HCT116 (cell line): ENCODE data around the gene SKAP1. TPM values are rescaled to one million over a fixed set of nuclear protein-coding genes. Genes with fewer than 3 reads are reported as not detected.

Experiments
- ATAC-seq: fragments of 200-7000 bp; cut with Tn5 transposase; 2 replicates; pipeline ENCODE4 v1.9.1; 2020; ENCODE audit warnings: mild to moderate bottlenecking, moderate library complexity
- BruUV-seq: library from RNA; stranded (reverse); fragments of 400-500 nt; replicated peaks from 2 replicates; lab custom pipeline; 2021; lab: Mats Ljungman, UMichigan
- CTCF ChIA-PET: fragments of 300-600 bp; sonication (Branson Sonifier 250); formaldehyde crosslinking; loops from one replicate; lab custom pipeline; 2021; ENCODE audit warnings: antibody characterized with exemption; lab: Charles Lee
- POLR2A ChIA-PET: fragments of 300-600, 350-600 bp; sonication (Branson Sonifier 250); formaldehyde crosslinking; loops from one replicate; lab custom pipeline; 2021; ENCODE audit warnings: antibody characterized with exemption; lab: Charles Lee
- RAD21 ChIA-PET, 2 experiments: fragments of 300-600 bp; sonication (Branson Sonifier 250); formaldehyde crosslinking; loops; one replicate each; lab custom pipeline; 2023; ENCODE audit warnings: low total read pairs in 2 of 2; ENCODE audit not compliant: uncharacterized antibody in 2 of 2, unreplicated experiment in 2 of 2, low non-redundant PET in 1 of 2; lab: Charles Lee
- DNase-seq: peaks from one replicate; pipeline ENCODE4 v3.0.0-alpha.2; 2010; ENCODE audit warnings: low read depth, low spot score
- H2AFZ ChIP-seq: fragments of 200-600 bp; shearing (Covaris generic), sonication (generic); 2 replicates; pipeline ENCODE4 v1.6.1; 2017; ENCODE audit warnings: low read depth, mixed run types, mixed read lengths, antibody characterized with exemption, low read length; ENCODE audit not compliant: poor library complexity, severe bottlenecking
- H3K27ac ChIP-seq: 2 replicates; pipeline ENCODE4 v1.5.1; 2012; ENCODE audit warnings: low read depth, low read length
- H3K27me3 ChIP-seq: fragments of 200-600 bp; sonication (generic); 2 replicates; pipeline ENCODE4 v1.6.1; 2016; ENCODE audit warnings: mixed run types, low read length, mixed read lengths; ENCODE audit not compliant: insufficient read depth
- H3K36me3 ChIP-seq, 2 experiments: fragments of 200-500 bp in 1 of 2; fragments of 200-600 bp in 1 of 2; sonication (Bioruptor generic) in 1 of 2; sonication (generic) in 1 of 2; 2 replicates each; pipeline versions ENCODE4 v1.5.1 to v1.6.1; 2014 to 2016; ENCODE audit warnings: low read length in 2 of 2, inconsistent platforms in 1 of 2, mixed read lengths in 1 of 2, mixed run types in 1 of 2; ENCODE audit not compliant: insufficient read depth in 2 of 2, control insufficient read depth in 1 of 2
- H3K4me1 ChIP-seq, 2 experiments: fragments of 200-600 bp in 1 of 2; sonication (generic) in 1 of 2; 2 replicates each; pipeline versions ENCODE4 v1.5.1 to v1.6.1; 2012 to 2017; ENCODE audit warnings: low read length in 2 of 2, inconsistent platforms in 1 of 2, mild to moderate bottlenecking in 1 of 2, mixed read lengths in 1 of 2, mixed run types in 1 of 2, moderate library complexity in 1 of 2; ENCODE audit not compliant: insufficient read depth in 2 of 2, control insufficient read depth in 1 of 2
- H3K4me2 ChIP-seq: fragments of 200-600 bp; sonication (generic); 2 replicates; pipeline ENCODE4 v1.6.1; 2017; ENCODE audit warnings: mixed run types, low read length, mixed read lengths
- H3K4me3 ChIP-seq, 2 experiments: fragments of 200-600 bp in 1 of 2; sonication (generic) in 1 of 2; replicated peaks in 1 of 2; 2 replicates each; pipeline ENCODE4 v1.5.1; 2011 to 2016; ENCODE audit warnings: low read length in 2 of 2, control low read depth in 1 of 2, low read depth in 1 of 2, mild to moderate bottlenecking in 1 of 2, mixed read lengths in 1 of 2, mixed run types in 1 of 2
- H3K79me2 ChIP-seq: fragments of 200-600 bp; sonication (generic); 2 replicates; pipeline ENCODE4 v1.6.1; 2017; ENCODE audit warnings: mild to moderate bottlenecking, mixed run types, low read length, moderate library complexity, mixed read lengths; ENCODE audit not compliant: insufficient read depth
- H3K9ac ChIP-seq: fragments of 200-600 bp; sonication (generic); 2 replicates; pipeline ENCODE4 v1.6.1; 2016; ENCODE audit warnings: low read length, mixed read lengths
- H3K9me2 ChIP-seq: fragments of 200-600 bp; sonication (generic), shearing (Covaris generic); 2 replicates; pipeline ENCODE4 v1.6.1; 2017; ENCODE audit warnings: mixed run types, mild to moderate bottlenecking, moderate library complexity; ENCODE audit not compliant: insufficient read depth
- H3K9me3 ChIP-seq, 2 experiments: fragments of 200-500 bp in 1 of 2; fragments of 200-600 bp in 1 of 2; sonication (Bioruptor generic) in 1 of 2; sonication (generic) in 1 of 2; 2 replicates each; pipeline ENCODE4 v1.6.1; 2014 to 2017; ENCODE audit warnings: low read length in 2 of 2, mixed read lengths in 2 of 2, inconsistent platforms in 1 of 2, low read depth in 1 of 2, mild to moderate bottlenecking in 1 of 2, mixed run types in 1 of 2, moderate library complexity in 1 of 2; ENCODE audit not compliant: control insufficient read depth in 1 of 2, insufficient read depth in 1 of 2
- H4K20me1 ChIP-seq: fragments of 200-600 bp; sonication (generic), shearing (Covaris generic); 2 replicates; pipeline ENCODE4 v1.6.1; 2017; ENCODE audit warnings: mixed run types, mild to moderate bottlenecking, moderate library complexity; ENCODE audit not compliant: insufficient read depth
- ATF3 ChIP-seq: IDR thresholded peaks from 2 replicates; pipeline ENCODE4 v1.6.1; 2012
- CEBPB ChIP-seq: IDR thresholded peaks from 2 replicates; pipeline ENCODE4 v1.6.1; 2012; ENCODE audit warnings: low read depth
- EGR1 ChIP-seq: IDR thresholded peaks from 2 replicates; pipeline ENCODE4 v1.6.1; 2012; ENCODE audit warnings: low read depth
- ELF1 ChIP-seq: IDR thresholded peaks from 2 replicates; pipeline ENCODE4 v1.6.1; 2012; ENCODE audit warnings: low read depth, borderline replicate concordance
- EZH2phosphoT487 ChIP-seq: fragments of 200-600 bp; IDR thresholded peaks from 2 replicates; pipeline ENCODE4 v1.6.1; 2018; ENCODE audit warnings: antibody characterized with exemption, borderline replicate concordance
- FOSL1 ChIP-seq: IDR thresholded peaks from 2 replicates; pipeline ENCODE4 v1.6.1; 2012; ENCODE audit warnings: low read depth
- POLR2A ChIP-seq: IDR thresholded peaks from 2 replicates; pipeline ENCODE4 v1.7.0; 2011; ENCODE audit warnings: borderline replicate concordance; ENCODE audit not compliant: insufficient read depth, insufficient read length; ENCODE audit errors: extremely low read depth
- REST ChIP-seq: IDR thresholded peaks from 2 replicates; pipeline ENCODE4 v1.6.1; 2012; ENCODE audit warnings: low read depth
- SRF ChIP-seq: IDR thresholded peaks from 2 replicates; pipeline ENCODE4 v1.6.1; 2012; ENCODE audit warnings: low read depth
- YY1 ChIP-seq: IDR thresholded peaks from 2 replicates; pipeline ENCODE4 v1.6.1; 2011; ENCODE audit warnings: low read length, low read depth, moderate library complexity, mild to moderate bottlenecking; ENCODE audit not compliant: insufficient replicate concordance; ENCODE audit errors: extremely low read depth
- intact Hi-C: fragments of 100-400 bp; cut with micrococcal nuclease; formaldehyde crosslinking; loops from 2 replicates; pipeline ENCODE4 v1.10.0; 2022
- total RNA-seq: library from RNA; stranded (reverse); gene quantifications from one replicate; pipeline ENCODE4 v1.2.1, GENCODE V29; 2021; ENCODE audit not compliant: unreplicated experiment
- TF ChIP-seq, protein P1 (sequence below): IDR thresholded peaks from 2 replicates; pipeline ENCODE4 v1.6.1; 2012

SKAP1 gene
- total RNA-seq, 1 experiment from 2014 or later, result 12.4 TPM

GRCh38 chr17:48148029-48148770 is 281.8 kb downstream of the SKAP1 start:
- no peaks in the 10 kb centered on the region for H3K9me2 ChIP-seq
- H3K4me1 ChIP-seq, result no peaks in the 10 kb centered on the region
- H2AFZ ChIP-seq, result no peak overlapping the region
- H3K4me2 ChIP-seq, result no peak overlapping the region
- H3K4me3 ChIP-seq, result no peak overlapping the region
- no TSS peak for BruUV-seq
- H3K27ac ChIP-seq, result no peak overlapping the region
- peaks cover 25% of the 10 kb centered on the region; the same call in 1 of the 2 replicates for H3K27me3 ChIP-seq
- ChIA-PET RAD21 (no interaction called here), POLR2A (no interaction called here), CTCF (interaction anchor here (1.2 to 1.7 kb wide), 3 partner anchors 17 to 465 kb away, joined by 3 to 6 read pairs (median 3); no protein-coding TSS in a partner anchor)
- H3K9me3 ChIP-seq, result no peaks in the 10 kb centered on the region
- intact Hi-C loops, result no loop called here
- no peaks in the 10 kb centered on the region for H3K79me2 ChIP-seq
- H4K20me1 ChIP-seq, result no peaks in the 10 kb centered on the region
- DNase-seq (no peak), ATAC-seq (no peak)
- TF ChIP-seq ATF3 (no peak), ELF1 (no peak), YY1 (no peak)
- TF ChIP-seq, all 23 proteins: peak for 0
- Histone ChIP-seq H3K36me3 (no peaks in the 10 kb centered on the region), H3K9ac (no peak overlapping the region)

- RAD21 ChIA-PET, result no interaction called here
- POLR2A ChIA-PET, result no interaction called here
- H3K9ac ChIP-seq, result no peak overlapping the region
- H3K79me2 ChIP-seq, result no peaks in the 10 kb centered on the region
- no peak overlapping the region for H3K4me3 ChIP-seq
- no peak for ATAC-seq
- BruUV-seq, result no TSS peak
- no peak overlapping the region for H3K27ac ChIP-seq
- no peaks in the 10 kb centered on the region for H3K36me3 ChIP-seq
- DNase-seq, result no peak
- H3K9me3 ChIP-seq, result no peaks in the 10 kb centered on the region
- intact Hi-C loops, result no loop called here
- H3K9me2 ChIP-seq, result no peaks in the 10 kb centered on the region
- H4K20me1 ChIP-seq, result no peaks in the 10 kb centered on the region
- H2AFZ ChIP-seq, result no peak overlapping the region
- CTCF ChIA-PET, result no interaction called here
- H3K27me3 ChIP-seq, result 0 out of 2 replicates have a peak, but pooled peaks cover 10% of the 10 kb centered on the region
- H3K4me1 ChIP-seq, result no peaks in the 10 kb centered on the region
- no peak overlapping the region for H3K4me2 ChIP-seq
- TF ChIP-seq EGR1 (no peak), FOSL1 (no peak), CEBPB (no peak), YY1 (no peak), SRF (no peak), EZH2phosphoT487 (no peak), REST (no peak), POLR2A (no peak)
- TF ChIP-seq, protein P1, sequence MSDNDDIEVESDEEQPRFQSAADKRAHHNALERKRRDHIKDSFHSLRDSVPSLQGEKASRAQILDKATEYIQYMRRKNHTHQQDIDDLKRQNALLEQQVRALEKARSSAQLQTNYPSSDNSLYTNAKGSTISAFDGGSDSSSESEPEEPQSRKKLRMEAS, result no peak
Measured at GRCh38 chr17:48144976-48145798, 284.8 kb downstream of the SKAP1 start.
